Spleen (tissue), 7 donors: ENCODE results near the gene EIF4A3.

Source experiments
- CTCF ChIP-seq, 11 experiments: fragments of 200-600 bp in 7 of 11; fragments of 450-650 bp in 4 of 11; sonication (generic) in 4 of 11; IDR thresholded peaks in 8 of 11; conservative IDR thresholded peaks in 3 of 11; 1 replicate in 7 of 11; 2 replicates in 4 of 11; pipeline versions ENCODE4 v1.4.0 to v1.8.0; 2016 to 2021; ENCODE audit warnings: antibody characterized with exemption in 11 of 11, inconsistent platforms in 4 of 11, mild to moderate bottlenecking in 1 of 11
- POLR2A ChIP-seq, 3 donors: fragments of 450-650 bp; IDR thresholded peaks; one replicate each; pipeline ENCODE4 v1.5.1; 2017; ENCODE audit warnings: antibody characterized with exemption in 3 of 3, mild to moderate bottlenecking in 1 of 3
- POLR2AphosphoS5 ChIP-seq, 3 donors: sonication (generic); formaldehyde crosslinking; IDR thresholded peaks; one replicate each; pipeline ENCODE4 v1.5.1; 2017; ENCODE audit warnings: antibody characterized with exemption in 3 of 3
- donor health status: DM: no; HTN: no; CAD: no; lungs with moderate emphysema.
- donor health status: DM: no; HTN: no; CAD: no.
- donor health status: DM: no; HTN: no; CAD: no.

GRCh38 chr17:80130992-80131391 is 15.9 kb downstream of the EIF4A3 start:
- TF ChIP-seq CTCF (IDR thresholded peaks at IDR 0.05 in 8 of 11, conservative IDR thresholded peaks at IDR 0.05 in 3 of 11) (no peak), POLR2A (IDR thresholded peaks at IDR 0.05) (no peak), POLR2AphosphoS5 (IDR thresholded peaks at IDR 0.05) (no peak)
